ENCODE results near the gene EFNB3. TPM values are rescaled to one million over a fixed set of nuclear protein-coding genes. Genes with fewer than 3 reads are reported as not detected.
A peak's percentile ranks its signal among the peaks of the same experiment; 100 is the strongest.

EFNB3 gene
- total and polyA plus RNA-seq, 2 of the 8 experiments (the other 6 are each of a cell fraction or from before 2014, with no cell fraction given), result 15.0 to 27.3 TPM

DNA sequence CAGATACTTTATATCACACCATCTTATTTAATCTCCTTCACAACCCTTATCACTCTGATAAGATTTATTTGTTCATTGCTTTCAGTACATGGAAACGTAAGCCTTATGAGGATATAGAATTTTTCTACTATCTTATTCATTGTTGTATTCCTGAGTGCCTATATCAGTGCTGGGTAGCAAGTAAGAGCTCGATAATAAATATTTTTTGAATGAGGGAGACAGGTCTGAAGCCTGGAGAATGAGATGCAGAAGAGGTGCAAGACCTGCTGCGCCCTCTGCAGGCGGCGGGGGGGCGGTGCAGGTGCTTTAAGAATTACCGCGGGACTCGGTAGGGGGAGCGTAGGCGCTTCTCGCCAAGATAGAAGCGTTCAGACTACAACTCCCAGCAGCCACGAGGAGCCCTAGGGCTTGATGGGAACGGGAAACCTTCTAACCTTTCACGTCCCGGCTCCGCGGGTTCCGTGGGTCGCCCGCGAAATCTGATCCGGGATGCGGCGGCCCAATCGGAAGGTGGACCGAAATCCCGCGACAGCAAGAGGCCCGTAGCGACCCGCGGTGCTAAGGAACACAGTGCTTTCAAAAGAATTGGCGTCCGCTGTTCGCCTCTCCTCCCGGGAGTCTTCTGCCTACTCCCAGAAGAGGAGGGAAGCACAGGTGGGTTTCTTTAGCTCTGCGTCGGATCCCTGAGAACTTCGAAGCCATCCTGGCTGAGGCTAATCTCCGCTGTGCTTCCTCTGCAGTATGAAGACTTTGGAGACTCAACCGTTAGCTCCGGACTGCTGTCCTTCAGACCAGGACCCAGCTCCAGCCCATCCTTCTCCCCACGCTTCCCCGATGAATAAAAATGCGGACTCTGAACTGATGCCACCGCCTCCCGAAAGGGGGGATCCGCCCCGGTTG, 16.8 kb upstream of the EFNB3 start, which contains the start of gene WRAP53 (continued):
- TF ChIP-seq, protein P1, sequence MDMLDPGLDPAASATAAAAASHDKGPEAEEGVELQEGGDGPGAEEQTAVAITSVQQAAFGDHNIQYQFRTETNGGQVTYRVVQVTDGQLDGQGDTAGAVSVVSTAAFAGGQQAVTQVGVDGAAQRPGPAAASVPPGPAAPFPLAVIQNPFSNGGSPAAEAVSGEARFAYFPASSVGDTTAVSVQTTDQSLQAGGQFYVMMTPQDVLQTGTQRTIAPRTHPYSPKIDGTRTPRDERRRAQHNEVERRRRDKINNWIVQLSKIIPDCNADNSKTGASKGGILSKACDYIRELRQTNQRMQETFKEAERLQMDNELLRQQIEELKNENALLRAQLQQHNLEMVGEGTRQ (IDR thresholded peaks at IDR 0.05; ENCODE audit: low read length), result no peak
- TF ChIP-seq, protein P2, sequence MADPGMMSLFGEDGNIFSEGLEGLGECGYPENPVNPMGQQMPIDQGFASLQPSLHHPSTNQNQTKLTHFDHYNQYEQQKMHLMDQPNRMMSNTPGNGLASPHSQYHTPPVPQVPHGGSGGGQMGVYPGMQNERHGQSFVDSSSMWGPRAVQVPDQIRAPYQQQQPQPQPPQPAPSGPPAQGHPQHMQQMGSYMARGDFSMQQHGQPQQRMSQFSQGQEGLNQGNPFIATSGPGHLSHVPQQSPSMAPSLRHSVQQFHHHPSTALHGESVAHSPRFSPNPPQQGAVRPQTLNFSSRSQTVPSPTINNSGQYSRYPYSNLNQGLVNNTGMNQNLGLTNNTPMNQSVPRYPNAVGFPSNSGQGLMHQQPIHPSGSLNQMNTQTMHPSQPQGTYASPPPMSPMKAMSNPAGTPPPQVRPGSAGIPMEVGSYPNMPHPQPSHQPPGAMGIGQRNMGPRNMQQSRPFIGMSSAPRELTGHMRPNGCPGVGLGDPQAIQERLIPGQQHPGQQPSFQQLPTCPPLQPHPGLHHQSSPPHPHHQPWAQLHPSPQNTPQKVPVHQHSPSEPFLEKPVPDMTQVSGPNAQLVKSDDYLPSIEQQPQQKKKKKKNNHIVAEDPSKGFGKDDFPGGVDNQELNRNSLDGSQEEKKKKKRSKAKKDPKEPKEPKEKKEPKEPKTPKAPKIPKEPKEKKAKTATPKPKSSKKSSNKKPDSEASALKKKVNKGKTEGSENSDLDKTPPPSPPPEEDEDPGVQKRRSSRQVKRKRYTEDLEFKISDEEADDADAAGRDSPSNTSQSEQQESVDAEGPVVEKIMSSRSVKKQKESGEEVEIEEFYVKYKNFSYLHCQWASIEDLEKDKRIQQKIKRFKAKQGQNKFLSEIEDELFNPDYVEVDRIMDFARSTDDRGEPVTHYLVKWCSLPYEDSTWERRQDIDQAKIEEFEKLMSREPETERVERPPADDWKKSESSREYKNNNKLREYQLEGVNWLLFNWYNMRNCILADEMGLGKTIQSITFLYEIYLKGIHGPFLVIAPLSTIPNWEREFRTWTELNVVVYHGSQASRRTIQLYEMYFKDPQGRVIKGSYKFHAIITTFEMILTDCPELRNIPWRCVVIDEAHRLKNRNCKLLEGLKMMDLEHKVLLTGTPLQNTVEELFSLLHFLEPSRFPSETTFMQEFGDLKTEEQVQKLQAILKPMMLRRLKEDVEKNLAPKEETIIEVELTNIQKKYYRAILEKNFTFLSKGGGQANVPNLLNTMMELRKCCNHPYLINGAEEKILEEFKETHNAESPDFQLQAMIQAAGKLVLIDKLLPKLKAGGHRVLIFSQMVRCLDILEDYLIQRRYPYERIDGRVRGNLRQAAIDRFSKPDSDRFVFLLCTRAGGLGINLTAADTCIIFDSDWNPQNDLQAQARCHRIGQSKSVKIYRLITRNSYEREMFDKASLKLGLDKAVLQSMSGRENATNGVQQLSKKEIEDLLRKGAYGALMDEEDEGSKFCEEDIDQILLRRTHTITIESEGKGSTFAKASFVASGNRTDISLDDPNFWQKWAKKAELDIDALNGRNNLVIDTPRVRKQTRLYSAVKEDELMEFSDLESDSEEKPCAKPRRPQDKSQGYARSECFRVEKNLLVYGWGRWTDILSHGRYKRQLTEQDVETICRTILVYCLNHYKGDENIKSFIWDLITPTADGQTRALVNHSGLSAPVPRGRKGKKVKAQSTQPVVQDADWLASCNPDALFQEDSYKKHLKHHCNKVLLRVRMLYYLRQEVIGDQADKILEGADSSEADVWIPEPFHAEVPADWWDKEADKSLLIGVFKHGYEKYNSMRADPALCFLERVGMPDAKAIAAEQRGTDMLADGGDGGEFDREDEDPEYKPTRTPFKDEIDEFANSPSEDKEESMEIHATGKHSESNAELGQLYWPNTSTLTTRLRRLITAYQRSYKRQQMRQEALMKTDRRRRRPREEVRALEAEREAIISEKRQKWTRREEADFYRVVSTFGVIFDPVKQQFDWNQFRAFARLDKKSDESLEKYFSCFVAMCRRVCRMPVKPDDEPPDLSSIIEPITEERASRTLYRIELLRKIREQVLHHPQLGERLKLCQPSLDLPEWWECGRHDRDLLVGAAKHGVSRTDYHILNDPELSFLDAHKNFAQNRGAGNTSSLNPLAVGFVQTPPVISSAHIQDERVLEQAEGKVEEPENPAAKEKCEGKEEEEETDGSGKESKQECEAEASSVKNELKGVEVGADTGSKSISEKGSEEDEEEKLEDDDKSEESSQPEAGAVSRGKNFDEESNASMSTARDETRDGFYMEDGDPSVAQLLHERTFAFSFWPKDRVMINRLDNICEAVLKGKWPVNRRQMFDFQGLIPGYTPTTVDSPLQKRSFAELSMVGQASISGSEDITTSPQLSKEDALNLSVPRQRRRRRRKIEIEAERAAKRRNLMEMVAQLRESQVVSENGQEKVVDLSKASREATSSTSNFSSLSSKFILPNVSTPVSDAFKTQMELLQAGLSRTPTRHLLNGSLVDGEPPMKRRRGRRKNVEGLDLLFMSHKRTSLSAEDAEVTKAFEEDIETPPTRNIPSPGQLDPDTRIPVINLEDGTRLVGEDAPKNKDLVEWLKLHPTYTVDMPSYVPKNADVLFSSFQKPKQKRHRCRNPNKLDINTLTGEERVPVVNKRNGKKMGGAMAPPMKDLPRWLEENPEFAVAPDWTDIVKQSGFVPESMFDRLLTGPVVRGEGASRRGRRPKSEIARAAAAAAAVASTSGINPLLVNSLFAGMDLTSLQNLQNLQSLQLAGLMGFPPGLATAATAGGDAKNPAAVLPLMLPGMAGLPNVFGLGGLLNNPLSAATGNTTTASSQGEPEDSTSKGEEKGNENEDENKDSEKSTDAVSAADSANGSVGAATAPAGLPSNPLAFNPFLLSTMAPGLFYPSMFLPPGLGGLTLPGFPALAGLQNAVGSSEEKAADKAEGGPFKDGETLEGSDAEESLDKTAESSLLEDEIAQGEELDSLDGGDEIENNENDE (IDR thresholded peaks at IDR 0.05; ENCODE audit: insufficient replicate concordance, low read length), result no peak
- peak; percentile 66 for TF ChIP-seq BRCA1 (IDR thresholded peaks at IDR 0.05; ENCODE audit: low read depth, low read length)
- TF ChIP-seq EGR1 (IDR thresholded peaks at IDR 0.05; ENCODE audit: borderline replicate concordance, low read depth, low read length), result no peak
- no peak for TF ChIP-seq KDM5A (IDR thresholded peaks at IDR 0.05; ENCODE audit: low read length)
- TF ChIP-seq CBX5 (IDR thresholded peaks at IDR 0.05; ENCODE audit: low read depth, low read length), result no peak
- TF ChIP-seq ASH2L (IDR thresholded peaks at IDR 0.05; ENCODE audit: low read length), result peak; percentile 49
- no peak for TF ChIP-seq ZNF274 (IDR thresholded peaks at IDR 0.05; ENCODE audit: borderline replicate concordance, extremely low read depth, low read length)
- TF ChIP-seq NANOG (IDR thresholded peaks at IDR 0.05; ENCODE audit: insufficient read depth, low read depth, low read length, poor library complexity, severe bottlenecking), result no peak

All from H1 (cell line).